K562 (cell line): ENCODE measurements around the gene OR2L5.

Experiments
- CEBPG ChIP-seq, 3 experiments: fragments of 200-800 bp in 1 of 3; sonication (Bioruptor generic) in 1 of 3; sonication (generic) in 1 of 3; formaldehyde crosslinking in 1 of 3; IDR thresholded peaks in 2 of 3; conservative IDR thresholded peaks in 1 of 3; 2 replicates each; pipeline versions ENCODE4 v1.6.1 to v1.8.0; 2016 to 2022; ENCODE audit warnings: missing compliant biosample characterization in 2 of 3, missing genetic modification characterization in 2 of 3, mild to moderate bottlenecking in 1 of 3, missing genetic modification reagents in 1 of 3
- CTCF ChIP-seq, 3 experiments: IDR thresholded peaks in 2 of 3; conservative IDR thresholded peaks in 1 of 3; 2 replicates each; pipeline ENCODE4 v1.5.1; 2011 to 2012; ENCODE audit warnings: low read length in 3 of 3, mild to moderate bottlenecking in 3 of 3, control low read depth in 2 of 3, improper control_type of control experiment in 1 of 3, inconsistent platforms in 1 of 3, low read depth in 1 of 3, mixed read lengths in 1 of 3, moderate library complexity in 1 of 3; ENCODE audit not compliant: insufficient read depth in 2 of 3
- HMG20A ChIP-seq: fragments of 450-650 bp; formaldehyde crosslinking; conservative IDR thresholded peaks from 2 replicates; pipeline ENCODE4 v1.4.0; 2020; ENCODE audit warnings: mild to moderate bottlenecking, mixed read lengths
- MNT ChIP-seq, 2 experiments: fragments of 450-650 bp; conservative IDR thresholded peaks; 2 replicates each; pipeline ENCODE4 v1.6.1; 2017; ENCODE audit warnings: mild to moderate bottlenecking in 2 of 2, moderate library complexity in 2 of 2

GRCh38 chr1:248015803-248016202 is 2.3 kb downstream of the OR2L5 start:
- TF ChIP-seq MNT (conservative IDR thresholded peaks at IDR 0.05) (no peak), HMG20A (CRISPR knock-in tag) (no peak), CEBPG (CRISPR knock-in tag; IDR thresholded peaks at IDR 0.05) (no peak), CEBPG (tag; conservative IDR thresholded peaks at IDR 0.05 in 1 of 2, IDR thresholded peaks at IDR 0.05 in 1 of 2) (no peak), CTCF (IDR thresholded peaks at IDR 0.05 in 2 of 3, conservative IDR thresholded peaks at IDR 0.05 in 1 of 3; ENCODE audit: insufficient read depth in 2 of 3, low read depth in 1 of 3, low read length in 3 of 3) (no peak)
